NCI-H146 treated with DMSO at 0.1 percent for 48 hours (cell line): ENCODE results near the gene POLE.

Source experiments
- DNase-seq: peaks from one replicate; lab custom pipeline; 2025; ENCODE audit not compliant: unreplicated experiment; lab: John Stamatoyannopoulos, UW

The POLE gene

DNA sequence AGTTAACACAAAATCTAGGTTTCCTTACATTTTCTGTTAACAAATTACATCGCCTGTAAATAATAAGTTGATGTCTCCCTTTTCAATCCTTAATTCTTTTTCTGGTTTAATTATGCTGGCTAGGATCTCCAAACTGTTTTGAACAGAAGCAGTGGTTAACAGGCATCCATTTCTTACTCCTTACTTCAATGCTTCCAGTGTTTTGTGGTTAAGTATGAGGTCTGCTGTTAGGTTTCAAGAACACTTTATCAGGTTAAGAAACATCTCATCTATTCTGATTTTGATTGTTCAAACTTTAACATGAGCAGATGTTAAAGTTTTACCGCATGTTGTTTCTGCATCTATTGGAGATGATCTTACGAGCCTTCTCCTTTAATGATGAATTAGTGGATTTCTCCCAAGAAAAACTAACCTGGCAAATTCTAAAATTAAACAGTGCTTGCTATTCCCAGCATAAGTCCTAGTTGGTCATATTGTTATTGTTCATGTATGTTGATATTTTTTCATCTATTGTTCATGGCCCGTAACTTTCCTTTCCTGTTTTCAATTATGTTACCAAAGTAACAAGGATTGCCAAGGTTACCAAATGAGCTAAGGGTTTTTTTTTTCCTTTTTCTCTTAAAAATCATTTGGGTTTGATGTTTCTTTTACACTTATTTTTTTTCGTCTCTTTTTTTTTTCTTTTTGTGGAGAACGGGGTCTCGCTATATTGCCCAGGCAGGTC is 33.4 kb downstream of the POLE start:
- no peak for DNase-seq

DNA sequence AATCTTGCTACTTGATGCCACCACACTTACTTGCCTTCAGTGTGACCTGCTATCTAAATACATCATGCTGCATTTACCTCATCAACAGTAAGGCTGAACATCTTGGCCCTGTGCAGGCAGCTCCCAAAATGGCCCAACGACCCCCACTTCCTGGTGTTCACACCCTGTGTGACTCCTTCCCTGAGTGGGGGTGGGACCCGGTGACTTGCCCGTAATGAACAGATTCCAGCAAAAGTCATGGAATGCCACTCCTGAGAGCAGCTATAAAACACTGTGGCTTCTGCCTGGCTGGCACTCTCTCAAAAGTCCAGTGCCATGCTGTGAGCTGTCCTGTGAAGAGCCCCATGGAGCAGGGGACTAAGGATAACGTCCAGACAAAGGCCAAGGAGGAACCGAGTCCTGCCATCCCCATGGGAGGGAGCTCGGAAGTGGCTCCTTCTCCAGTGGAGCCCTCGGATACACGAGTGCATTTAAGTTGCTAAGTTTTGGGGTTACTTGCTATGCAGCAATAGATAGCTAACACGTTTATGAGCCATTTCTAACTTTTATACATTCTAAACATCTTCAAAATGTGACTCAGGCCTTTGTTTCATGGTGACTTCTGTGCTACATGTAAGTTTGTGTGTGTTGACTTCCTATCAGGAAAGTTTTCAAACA is 35.6 kb downstream of the POLE start:
- DNase-seq = peak; percentile 86

DNA sequence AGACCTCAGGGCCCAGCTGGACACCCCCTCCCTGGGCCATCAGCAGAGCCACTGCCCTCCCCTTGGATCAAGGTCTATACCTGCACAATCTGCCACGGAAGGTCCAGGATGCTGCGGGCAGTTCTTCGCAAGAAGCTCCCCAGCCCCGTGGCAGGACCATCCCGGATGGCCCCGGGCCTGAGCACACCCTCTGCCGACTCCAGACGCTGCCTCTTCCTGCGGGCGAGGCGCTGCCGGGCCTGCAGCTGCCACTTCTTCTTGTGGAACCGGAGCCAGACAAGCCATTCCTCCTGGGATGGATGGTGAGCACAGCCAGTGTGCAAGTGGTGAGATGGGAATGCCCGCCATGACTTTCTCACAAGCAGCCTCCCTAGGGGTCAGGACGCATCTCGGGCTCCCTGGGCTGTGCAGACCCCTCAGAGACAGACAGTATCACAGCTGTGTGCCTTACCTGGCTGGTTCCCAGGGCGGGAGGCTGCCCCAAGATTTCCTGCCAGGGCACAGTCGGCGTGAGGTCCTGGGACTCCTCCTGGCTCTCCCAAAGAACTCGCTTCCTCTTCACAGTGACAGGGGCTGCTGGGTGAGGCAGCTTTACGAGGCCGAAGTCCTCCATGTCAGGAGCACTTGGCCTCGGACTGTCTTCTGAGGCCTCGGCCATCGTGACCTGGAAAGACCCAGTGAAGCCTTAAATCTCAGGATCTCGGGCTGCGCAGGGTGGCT is 37.8 kb downstream of the POLE start:
- DNase-seq = no peak

DNA sequence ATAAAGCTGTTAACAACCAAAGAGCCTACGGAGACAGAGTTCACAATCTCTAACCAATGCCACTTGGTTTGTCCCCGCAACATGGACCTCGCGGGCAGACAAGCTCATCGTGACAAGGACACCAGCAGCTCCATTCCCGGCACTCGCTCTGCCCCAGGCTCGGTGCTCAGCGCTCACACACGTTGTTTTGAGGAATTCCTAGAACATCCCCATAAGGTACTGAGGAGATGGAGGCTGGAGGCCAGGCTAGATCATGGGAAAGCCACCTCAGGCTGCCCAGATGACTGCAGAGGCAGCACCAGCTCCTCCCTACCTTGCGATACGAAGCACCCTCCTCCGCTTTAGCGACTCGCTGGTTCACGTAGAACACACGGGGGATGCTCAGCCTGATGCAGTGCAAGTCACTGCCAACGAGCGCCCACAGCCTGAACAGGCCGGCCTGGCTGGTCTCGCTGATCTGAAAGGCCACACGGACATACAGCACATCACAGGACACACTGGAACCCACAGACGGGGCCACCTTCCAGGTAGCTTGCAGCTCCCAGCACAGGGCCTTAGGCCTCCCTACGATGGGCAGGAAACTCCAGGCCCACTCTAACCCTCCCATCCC is 38.4 kb downstream of the POLE start:
- DNase-seq = no peak

DNA sequence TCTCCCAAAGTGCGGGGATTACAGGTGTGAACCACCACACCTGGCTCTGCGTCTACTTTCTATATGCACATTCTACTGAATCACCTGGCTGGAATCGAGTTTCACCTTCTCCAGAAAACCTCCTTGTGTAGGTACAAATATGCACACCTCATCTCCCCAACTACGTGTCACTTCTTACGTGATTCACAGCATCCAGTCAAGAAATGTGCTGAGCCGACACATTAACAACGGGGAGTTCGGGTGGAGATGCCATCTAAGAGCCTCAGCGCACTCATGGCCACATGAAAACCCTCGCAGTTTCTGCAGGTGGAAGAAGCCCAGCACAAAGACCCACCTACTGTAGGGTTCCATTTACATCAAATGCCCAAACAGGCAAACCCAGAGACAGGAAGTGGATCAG is 39.3 kb downstream of the POLE start:
- DNase-seq = no peak

DNA sequence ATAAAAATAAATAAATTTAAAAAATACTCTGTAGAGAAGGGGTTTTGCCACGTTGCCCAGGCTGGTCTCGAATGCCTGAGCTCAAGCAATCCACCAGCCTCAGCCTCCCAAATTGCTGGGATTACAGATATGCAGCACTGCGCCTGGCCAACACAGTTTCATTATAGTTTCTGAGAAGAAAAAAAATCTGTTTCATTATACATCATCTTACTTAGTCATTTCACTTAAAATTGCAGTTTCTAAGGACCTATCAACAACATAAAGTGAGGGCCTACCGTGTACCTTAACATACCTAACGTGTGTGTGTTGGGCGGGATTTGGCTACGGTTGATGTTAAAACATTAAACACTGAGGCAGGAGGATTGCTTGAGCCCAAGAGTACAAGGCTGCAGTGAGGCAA is 40.3 kb downstream of the POLE start:
- no peak for DNase-seq

DNA sequence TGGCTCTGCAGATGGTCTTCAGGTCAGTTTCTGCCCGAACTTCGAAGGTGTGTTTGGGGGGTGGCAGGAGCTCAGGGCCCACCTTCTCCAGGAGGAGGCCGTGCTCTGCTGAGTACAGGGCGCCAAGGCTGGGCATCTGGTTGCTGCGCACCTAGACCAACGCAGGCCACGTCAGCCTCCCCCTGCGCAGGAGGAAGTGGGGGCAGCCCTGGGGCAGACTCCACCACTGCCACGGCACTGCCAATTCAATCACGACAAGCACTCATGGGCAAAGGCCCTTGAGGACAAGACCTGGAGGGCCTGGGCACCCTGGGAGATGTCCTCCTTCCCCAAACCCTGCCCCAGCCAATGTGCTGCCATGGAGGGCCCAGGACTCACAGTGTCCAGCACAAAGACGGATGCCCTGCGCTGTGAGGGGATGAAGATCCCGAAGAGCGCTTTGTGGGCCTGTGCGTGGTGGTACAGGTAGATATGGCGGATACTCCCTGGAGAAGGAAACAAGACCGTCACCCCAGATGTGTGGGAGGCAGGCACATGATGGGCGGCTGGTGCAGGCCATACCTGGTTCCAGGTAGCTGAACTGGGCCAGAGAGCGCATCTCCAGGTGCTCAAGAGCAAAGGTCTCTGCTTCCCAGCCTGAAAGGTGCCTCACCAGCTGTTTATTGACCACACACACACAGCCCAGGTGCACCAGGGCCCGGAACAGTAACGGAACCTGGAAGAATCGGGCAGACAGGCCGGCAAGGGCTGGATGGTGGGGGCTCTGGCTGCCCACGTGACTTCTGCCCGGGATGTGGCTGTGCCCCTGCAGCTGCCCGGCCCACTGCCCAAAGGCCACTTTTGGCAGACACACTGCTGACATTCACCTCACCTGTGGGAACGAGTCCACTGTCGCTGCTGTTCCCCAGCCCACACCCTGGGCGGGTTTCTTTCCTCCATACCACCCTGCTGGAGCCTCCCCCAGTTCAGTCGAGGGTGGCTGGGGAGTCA is 44.0 kb downstream of the POLE start:
- DNase-seq = no peak

DNA sequence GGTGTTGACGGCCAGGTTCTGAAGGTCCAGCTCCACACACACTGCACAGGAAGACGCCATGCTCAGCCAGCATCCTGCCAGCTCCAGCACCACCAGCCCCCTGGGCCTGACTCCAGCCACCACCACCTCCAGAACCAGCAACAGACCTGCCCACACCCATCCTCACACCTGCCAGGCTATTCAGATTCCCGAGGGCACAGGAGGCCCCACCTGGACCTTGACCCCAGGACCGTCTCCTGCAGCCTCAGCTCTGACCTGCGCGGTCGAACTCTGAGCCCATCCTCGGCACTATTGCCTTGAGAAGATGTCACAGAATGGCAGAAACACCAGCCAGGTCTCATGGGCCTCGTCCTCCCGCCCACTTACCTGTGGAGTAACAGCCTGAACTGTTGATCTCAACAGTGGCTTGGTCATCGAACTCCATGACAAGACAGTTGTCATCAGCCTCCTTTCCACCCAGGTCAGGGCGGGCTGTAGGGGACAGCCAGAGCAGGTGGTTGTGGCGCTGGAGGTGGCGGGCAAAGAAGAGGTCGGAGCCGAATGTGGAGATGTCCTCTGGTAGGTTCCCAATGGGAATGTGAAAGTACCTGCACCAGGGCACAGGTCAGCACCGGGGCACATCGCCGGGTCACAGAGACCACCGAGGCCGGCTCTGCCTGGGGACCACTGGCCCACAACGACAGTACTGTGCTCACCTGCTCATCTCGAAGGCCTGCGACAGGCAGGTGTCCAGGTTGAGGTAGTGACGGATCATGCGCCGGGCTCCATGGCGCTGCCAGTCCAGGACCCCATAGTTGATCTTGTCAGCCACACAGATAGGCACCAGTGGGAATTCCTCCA is 45.1 kb downstream of the POLE start:
- no peak for DNase-seq

DNA sequence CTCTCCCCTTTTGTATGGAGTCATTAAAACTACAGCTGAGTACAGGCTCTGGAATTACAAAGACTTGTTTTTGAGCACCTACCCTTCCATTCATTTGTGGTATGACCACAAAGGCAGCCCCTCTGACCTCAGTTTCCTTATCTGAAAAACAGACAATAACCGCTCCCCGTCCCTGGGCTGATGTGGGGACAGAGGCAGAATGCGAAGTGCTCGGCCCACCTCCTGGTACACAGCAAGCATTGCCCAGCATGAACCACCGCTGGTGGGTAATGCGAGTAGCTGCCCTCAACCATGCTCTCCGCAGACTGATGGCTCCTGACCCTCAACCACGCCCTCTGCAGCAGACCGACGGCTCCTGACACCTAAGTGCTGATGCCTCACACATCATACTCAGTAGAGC is 46.2 kb downstream of the POLE start:
- no peak for DNase-seq

DNA sequence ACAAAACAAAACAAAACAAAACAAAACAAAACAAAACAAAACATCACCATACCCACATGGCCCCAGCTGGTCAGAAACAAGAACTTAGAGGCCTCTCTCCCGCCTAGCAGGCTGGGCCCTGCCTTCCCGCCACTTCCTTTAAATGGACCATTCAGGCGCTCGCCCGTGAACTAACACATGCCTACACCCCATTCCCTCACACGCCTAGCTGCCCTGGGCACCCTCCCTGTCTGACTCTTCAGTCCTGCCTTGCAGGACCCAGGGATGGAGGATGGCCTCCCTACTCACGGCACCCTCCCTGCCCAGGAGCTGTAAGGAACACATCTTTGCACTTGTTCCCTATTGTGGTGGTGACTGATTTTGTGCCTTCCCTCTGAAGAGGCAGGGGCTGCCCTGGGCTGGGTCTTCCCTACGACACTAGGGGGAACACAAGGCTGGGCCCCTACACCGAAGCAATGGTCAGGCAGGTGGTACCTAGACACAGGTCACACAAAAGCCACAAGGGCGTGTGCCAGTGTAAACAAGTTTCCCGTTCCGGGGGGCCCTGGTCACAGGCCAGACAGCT is 47.1 kb downstream of the POLE start:
- no peak for DNase-seq

DNA sequence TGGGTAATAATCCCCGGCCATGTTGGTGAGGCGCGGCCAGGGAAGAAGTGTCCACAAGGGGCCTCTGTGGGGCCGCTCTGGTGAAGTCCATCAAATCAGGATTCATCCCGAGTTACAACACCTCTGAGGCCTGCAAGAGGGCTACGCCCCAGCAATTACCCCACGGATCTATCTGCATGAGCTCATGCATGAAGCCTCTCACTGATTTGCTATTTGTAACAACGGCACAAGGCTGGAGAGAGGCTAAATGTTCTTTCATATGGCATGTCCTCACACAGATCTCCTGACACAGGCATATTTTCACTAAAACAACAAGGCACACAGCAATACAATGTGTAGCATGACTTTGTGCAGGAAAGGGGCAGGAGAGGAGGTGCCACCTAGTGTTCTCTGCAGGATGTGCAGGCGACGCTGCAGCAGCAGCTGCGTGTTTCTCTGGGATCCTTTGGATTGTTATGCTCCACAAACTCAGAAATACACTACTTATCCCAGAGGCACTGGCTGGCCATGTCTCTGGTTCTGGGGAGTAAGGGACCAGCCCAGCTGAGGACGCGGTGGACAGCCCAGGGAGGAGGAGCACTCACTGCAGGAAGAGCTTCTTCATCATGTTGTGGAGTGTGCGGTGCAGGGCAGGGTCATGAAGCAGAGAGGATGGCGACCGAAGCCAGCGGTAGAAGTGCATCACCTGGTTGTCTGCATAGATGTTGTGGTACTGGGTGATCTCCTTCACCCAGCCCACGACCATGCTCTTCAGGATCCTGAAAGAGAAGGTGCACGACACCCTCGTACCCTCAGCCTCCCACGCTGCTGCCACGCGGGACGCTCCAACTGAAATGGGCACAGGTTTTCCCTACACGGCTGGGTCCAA is 48.4 kb downstream of the POLE start:
- DNase-seq = no peak

DNA sequence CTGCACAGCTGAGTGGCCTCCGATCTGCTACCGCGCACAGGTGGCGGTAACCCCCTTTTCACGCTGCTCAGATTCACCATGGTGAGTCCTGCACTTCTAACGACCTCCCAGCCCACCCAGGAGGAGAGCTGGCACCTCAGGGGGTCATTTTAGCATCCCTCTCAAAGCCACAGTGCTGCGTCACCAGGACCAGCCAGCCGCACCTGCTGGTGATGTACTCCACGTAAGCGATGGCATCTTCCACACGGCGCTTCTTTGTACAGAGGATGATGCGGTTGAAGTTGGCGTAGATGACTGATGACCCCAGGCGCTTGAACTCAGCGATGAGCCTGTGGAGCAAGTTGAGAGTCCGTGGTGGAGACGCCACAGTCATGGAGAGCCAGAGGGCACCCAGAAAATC is 49.3 kb downstream of the POLE start:
- no peak for DNase-seq

DNA sequence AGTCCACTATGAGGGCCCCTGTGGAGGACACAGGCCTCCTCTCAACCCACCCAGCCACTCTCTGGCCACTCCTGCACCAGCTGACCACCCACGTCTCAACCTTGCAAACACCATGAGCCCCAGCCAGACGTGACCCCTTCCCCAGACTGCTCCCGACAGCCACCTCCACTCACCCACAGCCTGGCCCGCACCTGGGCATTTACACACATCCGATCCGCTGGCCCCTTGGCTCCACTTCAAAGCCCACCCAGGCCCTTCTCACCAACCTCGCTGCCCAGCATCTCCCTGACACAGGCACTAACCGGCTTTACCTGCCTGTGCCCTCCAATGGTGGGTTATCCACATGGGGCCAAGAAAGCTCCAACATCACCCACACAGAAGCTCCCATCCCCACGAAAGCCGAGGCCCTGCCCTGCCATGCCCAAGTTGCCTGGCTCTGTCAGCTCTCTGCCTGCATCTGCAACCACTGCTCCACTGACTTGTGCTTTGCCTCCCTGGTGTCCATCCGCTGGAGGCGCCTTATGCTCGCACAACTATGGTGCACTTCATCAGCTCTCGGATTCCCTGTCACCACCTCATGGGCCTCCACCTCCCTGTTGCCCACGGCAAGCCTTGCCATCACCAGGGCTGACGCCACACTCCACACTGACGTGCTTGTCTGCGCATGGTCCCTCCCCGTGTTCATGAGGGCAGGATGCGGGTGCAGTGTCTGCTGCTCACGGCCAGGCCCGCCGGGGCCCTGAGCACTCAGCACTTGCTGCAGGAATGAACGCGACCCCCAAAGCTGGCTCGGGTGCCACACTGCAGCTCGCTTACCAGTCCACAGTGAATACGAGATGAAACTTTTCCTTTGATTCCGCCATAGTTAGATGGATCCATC is 51.8 kb downstream of the POLE start:
- DNase-seq = no peak

DNA sequence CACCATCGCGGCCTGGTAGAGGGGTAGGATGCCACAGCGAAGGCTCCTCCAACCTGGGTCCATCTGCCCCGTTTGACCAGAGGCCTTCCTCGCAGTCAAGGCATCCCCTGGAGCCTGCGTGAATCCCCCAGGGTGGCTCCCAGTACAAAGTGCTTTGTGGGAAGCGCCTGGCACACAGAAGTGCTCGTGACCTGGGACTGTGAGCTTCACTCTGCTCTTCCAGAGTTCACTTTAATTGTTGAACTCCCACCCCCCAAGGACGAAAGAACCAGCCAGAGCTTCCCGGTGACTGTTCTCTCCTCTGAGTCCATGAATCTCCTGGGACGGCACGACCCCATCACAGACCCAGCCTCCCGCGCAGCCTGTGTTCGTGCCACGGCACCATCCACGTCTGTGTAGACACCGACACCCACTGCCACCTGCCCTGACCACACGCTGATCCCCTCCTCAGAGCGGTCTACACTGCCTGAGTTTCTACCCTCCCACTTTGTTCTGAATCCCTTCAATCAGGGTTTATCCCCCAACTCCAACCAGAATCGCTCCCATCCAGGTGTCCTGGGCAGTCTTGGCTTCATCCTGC is 52.6 kb downstream of the POLE start:
- no peak for DNase-seq

DNA sequence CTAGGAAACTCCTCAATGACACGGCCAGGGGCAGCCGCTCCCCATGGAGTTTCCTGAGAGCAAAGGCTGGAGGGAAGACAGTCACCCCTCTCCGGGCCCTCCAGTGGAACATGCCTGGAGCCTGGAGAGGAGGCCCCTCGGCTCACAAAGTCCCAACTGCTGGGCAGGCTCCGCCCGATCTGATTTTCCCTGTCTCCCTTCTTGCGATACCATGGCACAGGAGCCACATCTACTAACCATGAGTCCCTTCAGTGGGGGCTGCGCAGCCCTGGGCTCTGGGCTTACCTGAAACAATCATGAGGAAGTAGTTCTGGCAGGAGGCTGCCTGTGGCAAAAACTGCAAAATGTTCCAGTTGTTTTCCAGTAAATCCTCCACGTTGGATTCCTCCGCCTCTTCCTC is 53.2 kb downstream of the POLE start:
- DNase-seq = no peak

DNA sequence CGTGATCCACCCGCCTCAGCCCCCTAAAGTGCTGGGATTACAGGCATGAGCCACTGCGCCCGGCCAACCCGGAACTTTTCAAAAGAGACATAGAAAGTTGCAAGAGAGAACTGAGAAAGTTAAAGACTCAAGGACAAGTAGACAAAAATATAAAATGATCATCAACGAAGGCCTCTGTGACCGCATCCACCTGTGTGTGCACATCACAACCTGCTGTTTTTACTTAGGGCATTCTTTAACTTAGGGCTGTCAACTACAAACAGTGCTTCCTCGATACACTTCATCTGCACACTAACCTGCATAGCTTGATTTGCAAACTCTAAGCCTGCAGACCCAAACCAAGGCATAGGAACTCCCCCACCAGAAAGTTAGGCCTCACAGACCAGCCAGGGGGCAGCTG is 53.7 kb downstream of the POLE start:
- no peak for DNase-seq

DNA sequence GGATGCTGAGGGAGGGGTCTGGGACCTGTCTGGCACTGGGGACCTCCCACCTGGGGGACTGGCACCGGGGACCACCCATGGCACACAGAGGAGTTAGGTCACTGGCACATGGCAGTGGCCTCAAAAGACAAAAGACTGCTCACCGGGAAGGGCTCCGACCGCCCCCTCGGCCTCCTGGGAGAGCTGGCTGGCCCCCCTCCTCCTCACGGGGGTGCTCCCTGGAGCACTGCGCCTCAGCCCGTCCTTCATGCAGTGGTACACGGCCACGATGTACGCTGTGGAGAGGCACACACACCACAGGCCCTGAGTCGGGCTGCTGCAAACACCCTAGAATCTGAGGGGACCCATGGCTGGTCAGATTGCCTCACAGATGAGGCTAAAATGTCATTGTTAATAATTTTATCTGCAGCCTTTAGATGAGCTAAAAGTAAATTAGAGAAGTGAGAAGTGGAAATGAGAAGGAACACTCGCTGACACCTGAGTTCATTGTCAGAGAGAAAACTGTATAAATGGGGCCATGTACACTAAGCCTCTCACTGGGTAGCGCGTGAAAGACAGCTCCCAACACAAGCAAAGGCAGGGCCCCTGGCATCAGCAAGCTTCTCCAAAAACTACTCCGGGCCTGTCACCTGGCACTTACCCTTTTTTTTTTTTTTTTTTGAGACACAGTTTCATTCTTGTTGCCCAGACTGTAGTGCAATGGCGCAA is 54.5 kb downstream of the POLE start:
- no peak for DNase-seq
